ENCODE measurements around the gene EIF4E3. TPM values are rescaled to one million over a fixed set of nuclear protein-coding genes. Genes with fewer than 3 reads are reported as not detected.

Gene EIF4E3
- not detected in 2 replicates for total RNA-seq (2014; rRNA removed; shearing (Covaris generic))

- peak; percentile 73 for DNase-seq (ENCODE audit: low spot score)
- in situ Hi-C loops (cut with HindIII; ENCODE audit: low sequenced_read_pairs), result no loop called here
Observed at GRCh38 chr3:71725271-71725991, at the start of gene EIF4E3. TSS of gene EIF4E3 (minus strand) at chr3:71725402. CDS start at chr3:71725367, 35 bp downstream.

- in situ Hi-C loops (cut with HindIII; ENCODE audit: low sequenced_read_pairs), result no loop called here
- no peak for DNase-seq (ENCODE audit: low spot score)
Observed at GRCh38 chr3:71771884-71772283, 46.7 kb upstream of the EIF4E3 start.

- no peak for DNase-seq (ENCODE audit: low spot score)
- in situ Hi-C loops (cut with HindIII; ENCODE audit: low sequenced_read_pairs), result no loop called here
Observed at GRCh38 chr3:71771126-71771525, 45.9 kb upstream of the EIF4E3 start.

DNA sequence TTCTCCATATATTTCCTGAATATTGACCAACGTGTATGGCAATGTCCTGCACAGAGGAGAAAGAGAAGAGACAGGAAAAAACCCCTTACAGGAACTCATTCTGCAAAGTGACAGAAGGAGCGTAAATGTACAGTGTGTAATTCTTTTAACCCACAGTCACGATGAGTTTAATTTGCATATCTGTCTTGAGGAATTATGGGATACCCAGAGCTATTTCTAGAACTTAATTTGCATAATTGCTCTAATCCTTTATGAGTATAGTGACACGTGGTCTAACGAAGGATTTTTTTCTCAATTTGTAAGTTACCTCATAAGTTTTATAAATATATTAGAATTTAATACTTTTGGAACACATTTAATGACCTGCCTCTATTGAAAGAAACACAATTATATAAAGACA is 38.2 kb upstream of the EIF4E3 start:
- DNase-seq (ENCODE audit: low spot score), result no peak
- in situ Hi-C loops (cut with HindIII; ENCODE audit: low sequenced_read_pairs), result no loop called here

DNA sequence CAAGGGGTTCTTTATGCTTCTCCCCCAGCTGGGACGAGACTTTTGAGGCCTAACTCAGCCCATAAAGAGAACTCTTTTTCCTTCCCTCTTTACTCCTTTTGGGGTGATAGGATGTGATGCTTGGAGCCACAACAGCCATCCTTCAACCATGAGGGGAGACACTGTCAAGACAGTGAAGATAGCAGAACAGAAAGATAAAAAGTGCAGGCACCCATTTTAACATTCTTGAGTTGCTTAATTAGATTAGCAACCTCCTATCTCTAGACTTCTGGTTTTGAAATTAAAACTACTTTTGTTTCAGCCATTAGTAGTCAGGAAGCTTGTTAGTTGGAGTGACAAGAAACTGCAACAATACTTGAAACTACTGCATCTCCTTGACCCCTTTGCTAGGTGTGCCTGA is 34.9 kb upstream of the EIF4E3 start:
- in situ Hi-C loops (cut with HindIII; ENCODE audit: low sequenced_read_pairs), result no loop called here
- no peak for DNase-seq (ENCODE audit: low spot score)

DNA sequence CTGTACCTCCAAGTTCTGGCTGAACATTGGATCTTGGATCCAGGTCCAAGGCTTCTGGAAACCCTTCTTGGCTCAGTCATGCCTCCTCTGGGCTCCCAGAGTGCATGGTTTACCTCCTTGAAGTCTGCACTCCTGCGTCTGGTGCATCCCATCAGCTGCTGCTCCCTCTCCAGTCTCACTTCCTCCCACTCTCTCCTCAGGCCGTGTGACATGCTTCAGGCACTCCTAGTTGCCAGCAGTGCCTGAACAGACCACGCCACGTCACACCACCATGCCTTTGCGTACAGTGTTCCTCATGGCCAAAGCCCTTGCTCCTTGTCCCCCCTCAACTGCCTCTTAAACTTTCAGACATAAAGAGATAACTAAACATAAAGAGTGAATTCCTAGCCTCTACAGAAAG is 34.2 kb upstream of the EIF4E3 start:
- DNase-seq (ENCODE audit: low spot score), result no peak

DNA sequence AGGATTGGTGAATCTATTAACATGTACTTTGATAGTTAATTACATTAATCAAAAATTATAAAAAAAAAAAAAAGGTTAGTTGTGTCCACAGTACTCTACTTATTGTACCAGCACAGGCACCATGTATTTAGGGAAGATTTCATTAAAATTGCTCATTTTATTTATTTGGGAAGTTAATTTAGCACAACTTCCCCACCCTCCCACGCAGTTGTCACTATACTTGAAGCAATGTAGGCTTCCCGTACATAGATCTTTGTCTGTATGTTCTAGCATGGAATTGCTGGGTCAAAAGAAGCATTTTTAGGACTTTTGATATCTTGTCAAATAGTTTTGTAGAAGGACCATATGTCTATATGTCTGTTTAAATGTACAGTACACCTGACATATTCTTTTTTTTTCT is 32.9 kb upstream of the EIF4E3 start:
- in situ Hi-C loops (cut with HindIII; ENCODE audit: low sequenced_read_pairs), result no loop called here
- DNase-seq (ENCODE audit: low spot score), result no peak

More for the DNA sequence above, 34.2 kb upstream of the EIF4E3 start:
- in situ Hi-C loops (cut with HindIII; ENCODE audit: low sequenced_read_pairs), result no loop called here

DNA sequence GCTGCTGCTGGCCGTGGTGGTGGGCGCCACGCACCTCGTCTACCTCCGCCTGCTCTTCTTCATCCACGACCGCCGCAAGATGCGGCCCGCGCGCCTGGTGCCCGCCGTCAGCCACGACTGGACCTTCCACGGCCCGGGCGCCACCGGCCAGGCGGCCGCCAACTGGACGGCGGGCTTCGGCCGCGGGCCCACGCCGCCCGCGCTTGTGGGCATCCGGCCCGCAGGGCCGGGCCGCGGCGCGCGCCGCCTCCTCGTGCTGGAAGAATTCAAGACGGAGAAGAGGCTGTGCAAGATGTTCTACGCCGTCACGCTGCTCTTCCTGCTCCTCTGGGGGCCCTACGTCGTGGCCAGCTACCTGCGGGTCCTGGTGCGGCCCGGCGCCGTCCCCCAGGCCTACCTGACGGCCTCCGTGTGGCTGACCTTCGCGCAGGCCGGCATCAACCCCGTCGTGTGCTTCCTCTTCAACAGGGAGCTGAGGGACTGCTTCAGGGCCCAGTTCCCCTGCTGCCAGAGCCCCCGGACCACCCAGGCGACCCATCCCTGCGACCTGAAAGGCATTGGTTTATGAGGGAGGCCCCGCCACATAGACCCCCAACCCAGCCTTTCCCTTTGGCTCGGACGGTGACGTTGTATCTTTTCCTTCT is 29.5 kb upstream of the EIF4E3 start:
- DNase-seq (ENCODE audit: low spot score), result peak; percentile 8

DNA sequence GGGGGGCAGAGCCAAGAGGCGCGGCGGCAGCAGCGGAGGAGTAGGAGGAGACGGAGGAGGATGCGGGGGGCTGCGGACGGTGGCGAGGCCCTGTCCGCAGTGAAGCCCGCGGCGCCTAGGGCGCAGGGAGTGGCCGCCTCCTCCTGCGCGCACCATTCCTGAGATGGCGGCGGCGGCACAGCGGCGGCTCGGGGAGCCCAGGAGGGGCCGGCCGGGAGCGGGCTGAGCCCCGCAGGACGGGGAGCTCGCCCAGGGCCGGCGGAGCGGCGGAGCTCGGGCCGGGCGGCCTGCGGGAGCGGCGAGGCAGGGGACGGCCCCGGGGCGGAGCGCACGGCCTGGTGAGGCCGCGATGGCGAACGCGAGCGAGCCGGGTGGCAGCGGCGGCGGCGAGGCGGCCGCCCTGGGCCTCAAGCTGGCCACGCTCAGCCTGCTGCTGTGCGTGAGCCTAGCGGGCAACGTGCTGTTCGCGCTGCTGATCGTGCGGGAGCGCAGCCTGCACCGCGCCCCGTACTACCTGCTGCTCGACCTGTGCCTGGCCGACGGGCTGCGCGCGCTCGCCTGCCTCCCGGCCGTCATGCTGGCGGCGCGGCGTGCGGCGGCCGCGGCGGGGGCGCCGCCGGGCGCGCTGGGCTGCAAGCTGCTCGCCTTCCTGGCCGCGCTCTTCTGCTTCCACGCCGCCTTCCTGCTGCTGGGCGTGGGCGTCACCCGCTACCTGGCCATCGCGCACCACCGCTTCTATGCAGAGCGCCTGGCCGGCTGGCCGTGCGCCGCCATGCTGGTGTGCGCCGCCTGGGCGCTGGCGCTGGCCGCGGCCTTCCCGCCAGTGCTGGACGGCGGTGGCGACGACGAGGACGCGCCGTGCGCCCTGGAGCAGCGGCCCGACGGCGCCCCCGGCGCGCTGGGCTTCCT is 28.8 kb upstream of the EIF4E3 start, which contains the start of gene GPR27:
TSS of gene GPR27 (plus strand) at position 155 of the 909 bp plus-strand sequence. CDS start at position 350, 195 bp downstream.
- peak; percentile 36 for DNase-seq (ENCODE audit: low spot score)
- in situ Hi-C loops (cut with HindIII; ENCODE audit: low sequenced_read_pairs), result no loop called here

More for the DNA sequence above, 29.5 kb upstream of the EIF4E3 start:
- in situ Hi-C loops (cut with HindIII; ENCODE audit: low sequenced_read_pairs), result no loop called here

DNA sequence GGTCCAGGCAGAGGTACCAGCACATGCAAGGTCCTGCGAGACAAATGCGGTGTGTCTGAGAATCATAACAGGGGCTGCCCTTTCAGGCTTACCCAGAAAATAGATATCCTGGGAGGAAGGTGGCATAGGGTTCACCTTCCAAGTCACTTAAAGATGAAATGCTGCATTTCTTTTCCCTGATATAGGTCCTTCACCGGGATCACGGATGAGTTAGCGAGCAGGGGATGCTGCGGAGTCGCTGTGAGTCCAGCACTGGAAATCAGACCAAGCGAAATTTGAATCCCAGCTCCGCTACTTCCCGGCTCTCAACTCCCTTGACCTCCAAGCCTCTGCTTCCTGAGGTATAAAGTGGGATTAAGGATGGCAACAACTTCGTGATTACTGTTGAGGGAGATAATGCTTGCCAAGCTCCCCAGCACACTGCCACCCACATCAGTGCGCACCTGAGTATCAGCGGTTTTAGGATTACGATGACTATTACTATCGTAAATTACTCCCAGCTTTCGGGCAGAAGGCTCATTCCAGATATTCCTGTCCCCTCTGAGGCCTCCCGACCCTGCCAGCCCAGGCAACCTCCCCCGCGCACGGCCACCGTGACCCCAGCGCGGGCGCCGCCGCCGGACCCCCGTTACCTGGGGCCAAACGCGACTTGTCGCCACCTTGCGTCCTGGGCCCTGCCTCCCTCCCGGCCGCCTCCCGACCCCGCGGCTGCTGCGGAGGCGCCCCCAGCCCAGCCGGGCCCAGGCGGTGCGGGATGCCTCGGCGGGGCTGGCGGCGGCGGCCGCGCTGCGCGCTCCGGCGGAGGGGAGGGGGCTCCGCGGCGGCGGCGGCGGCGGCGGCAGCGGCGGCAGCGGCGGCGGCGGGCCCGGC is 27.9 kb upstream of the EIF4E3 start:
- in situ Hi-C loops (cut with HindIII; ENCODE audit: low sequenced_read_pairs), result no loop called here
- peak; percentile 59 for DNase-seq (ENCODE audit: low spot score)

DNA sequence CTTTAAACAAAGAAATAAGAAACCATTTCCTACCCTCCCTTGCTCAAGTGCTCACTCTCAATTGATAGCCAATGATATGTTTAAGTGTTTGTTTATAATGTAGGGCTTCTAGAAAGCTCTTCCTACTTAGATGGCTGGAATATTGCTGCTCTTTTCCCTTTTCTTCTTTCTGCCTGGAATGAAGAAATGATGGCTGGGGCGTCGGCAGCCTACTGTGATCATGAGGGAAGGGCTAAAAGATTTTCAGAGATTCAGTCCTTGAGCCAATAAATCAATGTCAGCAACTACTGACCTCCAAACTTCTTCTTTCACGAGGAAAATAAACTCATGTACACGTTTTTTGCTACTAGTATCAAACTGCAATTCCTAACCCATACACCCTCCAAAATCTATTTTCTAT is 26.4 kb upstream of the EIF4E3 start:
- no peak for DNase-seq (ENCODE audit: low spot score)
- in situ Hi-C loops (cut with HindIII; ENCODE audit: low sequenced_read_pairs), result no loop called here

DNA sequence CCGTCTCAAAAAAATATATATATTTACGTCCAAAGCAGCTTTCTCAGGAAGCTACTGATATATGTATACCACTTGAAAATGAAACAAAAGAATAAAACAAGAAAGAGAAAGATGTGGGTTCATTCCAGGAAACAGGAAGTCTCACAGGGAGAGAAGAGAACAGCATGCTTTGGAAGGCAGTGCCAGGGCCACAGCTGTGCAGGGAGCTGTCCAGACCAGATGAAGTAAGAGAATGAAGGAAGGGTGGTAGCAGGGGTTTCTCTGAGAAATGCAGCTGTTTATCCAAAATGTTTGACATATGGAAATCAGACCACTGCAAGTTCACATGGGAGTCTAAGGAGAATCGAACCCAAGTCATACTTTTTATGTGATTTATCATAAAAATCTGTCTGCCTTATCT is 19.5 kb upstream of the EIF4E3 start:
- in situ Hi-C loops (cut with HindIII; ENCODE audit: low sequenced_read_pairs), result no loop called here
- DNase-seq (ENCODE audit: low spot score), result no peak

- no peak for DNase-seq (ENCODE audit: low spot score)
- in situ Hi-C loops (cut with HindIII; ENCODE audit: low sequenced_read_pairs), result no loop called here
Observed at GRCh38 chr3:71742621-71743020, 17.4 kb upstream of the EIF4E3 start.

- DNase-seq (ENCODE audit: low spot score), result no peak
- in situ Hi-C loops (cut with HindIII; ENCODE audit: low sequenced_read_pairs), result no loop called here
Observed at GRCh38 chr3:71734881-71735280, 9.7 kb upstream of the EIF4E3 start.

DNA sequence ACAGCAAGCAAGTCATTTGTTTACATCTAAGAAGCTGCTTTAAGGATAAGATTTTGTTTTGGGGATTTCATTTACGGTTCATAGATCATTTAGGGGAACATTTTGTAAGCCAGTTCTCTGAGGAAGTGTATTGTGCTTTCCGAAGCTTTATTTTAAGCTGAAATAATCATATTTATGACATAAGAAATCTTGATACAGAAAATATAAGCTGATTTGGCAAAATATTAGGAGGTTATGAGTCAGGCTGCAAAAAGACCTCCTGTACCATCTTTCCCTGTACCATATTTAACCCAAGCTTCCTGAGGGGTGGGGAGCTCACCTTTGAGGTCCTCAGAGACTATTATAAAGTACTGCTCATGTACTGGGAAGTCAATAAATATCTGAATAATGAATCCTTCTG is 8.1 kb upstream of the EIF4E3 start:
- DNase-seq (ENCODE audit: low spot score), result no peak
- in situ Hi-C loops (cut with HindIII; ENCODE audit: low sequenced_read_pairs), result no loop called here

DNA sequence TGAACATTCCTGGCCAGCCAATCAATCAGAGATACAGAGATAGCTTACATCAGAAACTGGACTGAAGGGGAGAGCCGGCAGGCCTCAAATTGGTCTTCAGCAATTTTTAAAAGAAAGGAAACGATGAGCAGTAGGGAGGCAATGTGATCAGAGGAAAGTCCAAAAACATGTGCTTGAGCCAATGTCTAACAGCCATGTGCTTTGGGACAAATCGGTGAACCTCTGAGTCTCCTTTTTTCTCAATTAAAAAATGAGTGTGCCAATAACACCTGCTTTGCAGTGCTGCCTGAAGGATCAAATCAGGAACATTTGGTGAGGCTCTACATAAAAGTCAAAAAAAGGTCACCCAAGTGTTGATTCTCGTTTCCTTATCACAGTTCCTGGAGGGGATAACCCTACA is 7.4 kb upstream of the EIF4E3 start:
- in situ Hi-C loops (cut with HindIII; ENCODE audit: low sequenced_read_pairs), result no loop called here
- DNase-seq (ENCODE audit: low spot score), result no peak

GRCh38 chr3:71728632-71729342 is 3.6 kb upstream of the EIF4E3 start:
- in situ Hi-C loops (cut with HindIII; ENCODE audit: low sequenced_read_pairs), result no loop called here
- DNase-seq (ENCODE audit: low spot score), result peak; percentile 76

- in situ Hi-C loops (cut with HindIII; ENCODE audit: low sequenced_read_pairs), result no loop called here
- no peak for DNase-seq (ENCODE audit: low spot score)
Observed at GRCh38 chr3:71726146-71726545, 944 bp upstream of the EIF4E3 start.
